RWPE2 (cell line): Measurements from ENCODE around the gene DGKQ.

ENCODE experiments used
- ATAC-seq: fragments of 200-7000 bp; cut with Tn5 transposase; 3 replicates; pipeline ENCODE4 v1.9.1; 2021; ENCODE audit warnings: low read depth
- DNase-seq: peaks from one replicate; pipeline ENCODE4 v3.0.0-alpha.2; 2020; ENCODE audit warnings: low spot score
- H3K27ac ChIP-seq: fragments of 450-650 bp; 2 replicates; pipeline ENCODE4 v1.5.1; 2017; ENCODE audit warnings: mild to moderate bottlenecking; ENCODE audit not compliant: poor library complexity, severe bottlenecking
- H3K27me3 ChIP-seq: fragments of 250-450 bp; sonication (Bioruptor Pico); 2 replicates; pipeline ENCODE4 v1.5.1; 2021; ENCODE audit warnings: mild to moderate bottlenecking, moderate library complexity; ENCODE audit not compliant: insufficient read depth, poor library complexity, severe bottlenecking
- H3K36me3 ChIP-seq: fragments of 250-450 bp; sonication (Bioruptor Pico); 2 replicates; pipeline ENCODE4 v1.5.1; 2020; ENCODE audit warnings: low read depth, mild to moderate bottlenecking, moderate library complexity
- H3K4me1 ChIP-seq: fragments of 250-450 bp; sonication (Bioruptor Pico); 2 replicates; pipeline ENCODE4 v1.5.1; 2021; ENCODE audit warnings: mild to moderate bottlenecking, moderate library complexity; ENCODE audit not compliant: insufficient read depth, poor library complexity, severe bottlenecking
- H3K4me3 ChIP-seq: fragments of 250-450 bp; sonication (Bioruptor Pico); 2 replicates; pipeline ENCODE4 v1.5.1; 2021; ENCODE audit warnings: mild to moderate bottlenecking, moderate library complexity; ENCODE audit not compliant: severe bottlenecking
- H3K9me3 ChIP-seq: fragments of 250-450 bp; sonication (Bioruptor Pico); 2 replicates; pipeline ENCODE4 v1.5.1; 2021; ENCODE audit warnings: mild to moderate bottlenecking, moderate library complexity; ENCODE audit not compliant: severe bottlenecking
- CTCF ChIP-seq: fragments of 450-650 bp; IDR thresholded peaks from one replicate; pipeline ENCODE4 v1.5.1; 2017; ENCODE audit warnings: mild to moderate bottlenecking, moderate library complexity; ENCODE audit not compliant: poor library complexity, severe bottlenecking

The DGKQ gene

DNA sequence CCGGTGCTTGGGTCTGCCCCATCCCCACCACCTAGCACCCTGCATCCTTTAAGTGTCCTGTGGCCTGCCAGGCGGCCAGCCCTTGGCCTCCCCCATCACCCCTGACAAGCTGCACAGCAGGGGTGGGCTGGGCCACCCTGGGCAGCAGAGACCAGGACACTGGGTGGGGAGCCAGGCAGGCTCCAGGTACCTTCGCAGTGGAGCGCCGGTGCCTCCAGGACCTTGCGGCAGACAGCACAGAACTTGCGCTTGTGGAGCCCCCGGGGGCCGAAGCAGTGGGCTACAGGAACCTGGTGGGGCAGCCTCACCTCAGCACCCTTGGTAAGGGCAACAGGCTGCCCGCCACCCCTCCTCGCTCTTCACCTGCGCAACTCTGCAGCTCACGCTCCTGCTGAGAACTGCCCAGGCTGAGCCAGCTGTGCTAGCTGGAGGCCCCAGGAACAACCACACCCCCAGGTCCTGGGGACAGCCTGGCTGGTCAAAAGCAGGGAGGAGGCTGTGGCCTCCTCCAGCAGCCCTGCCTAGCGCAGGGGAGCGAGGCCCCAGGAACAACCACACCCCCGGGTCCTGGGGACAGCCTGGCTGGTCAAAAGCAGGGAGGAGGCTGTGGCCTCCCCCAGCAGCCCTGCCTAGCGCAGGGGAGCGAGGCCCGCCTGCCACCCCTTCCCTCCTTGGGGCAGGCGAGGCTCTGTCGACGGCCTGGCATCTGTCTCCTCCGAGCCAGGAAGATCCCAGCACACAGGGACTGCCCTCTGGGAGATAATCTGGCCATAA is 4.6 kb downstream of the DGKQ start:
- Histone ChIP-seq H3K27me3 (no peaks in the 10 kb centered on the region), H3K4me3 (no peak overlapping the region), H3K9me3 (no peaks in the 10 kb centered on the region), H3K36me3 (no peaks in the 10 kb centered on the region), H3K27ac (no peak overlapping the region), H3K4me1 (no peaks in the 10 kb centered on the region)
- DNase-seq: no peak
- no peak for ATAC-seq
- no peak for TF ChIP-seq CTCF

- H3K4me3 ChIP-seq: no peak overlapping the region
- TF ChIP-seq CTCF: no peak
- H3K27me3 ChIP-seq: no peaks in the 10 kb centered on the region
- no peak overlapping the region for H3K27ac ChIP-seq
- ATAC-seq (no peak), DNase-seq (no peak)
- no peaks in the 10 kb centered on the region for H3K9me3 ChIP-seq
- no peaks in the 10 kb centered on the region for H3K36me3 ChIP-seq
- H3K4me1 ChIP-seq: no peaks in the 10 kb centered on the region
Observed at GRCh38 chr4:968221-968620, 5.1 kb downstream of the DGKQ start.

GRCh38 chr4:967113-968104 is 6.0 kb downstream of the DGKQ start:
- no peak overlapping the region for H3K27ac ChIP-seq
- peaks cover 2% of the 10 kb centered on the region; the same call in 1 of the 2 replicates for H3K36me3 ChIP-seq
- no peaks in the 10 kb centered on the region for H3K4me1 ChIP-seq
- H3K27me3 ChIP-seq: no peaks in the 10 kb centered on the region
- ATAC-seq (no peak), DNase-seq (no peak)
- no peak for TF ChIP-seq CTCF
- no peak overlapping the region for H3K4me3 ChIP-seq
- no peaks in the 10 kb centered on the region for H3K9me3 ChIP-seq

DNA sequence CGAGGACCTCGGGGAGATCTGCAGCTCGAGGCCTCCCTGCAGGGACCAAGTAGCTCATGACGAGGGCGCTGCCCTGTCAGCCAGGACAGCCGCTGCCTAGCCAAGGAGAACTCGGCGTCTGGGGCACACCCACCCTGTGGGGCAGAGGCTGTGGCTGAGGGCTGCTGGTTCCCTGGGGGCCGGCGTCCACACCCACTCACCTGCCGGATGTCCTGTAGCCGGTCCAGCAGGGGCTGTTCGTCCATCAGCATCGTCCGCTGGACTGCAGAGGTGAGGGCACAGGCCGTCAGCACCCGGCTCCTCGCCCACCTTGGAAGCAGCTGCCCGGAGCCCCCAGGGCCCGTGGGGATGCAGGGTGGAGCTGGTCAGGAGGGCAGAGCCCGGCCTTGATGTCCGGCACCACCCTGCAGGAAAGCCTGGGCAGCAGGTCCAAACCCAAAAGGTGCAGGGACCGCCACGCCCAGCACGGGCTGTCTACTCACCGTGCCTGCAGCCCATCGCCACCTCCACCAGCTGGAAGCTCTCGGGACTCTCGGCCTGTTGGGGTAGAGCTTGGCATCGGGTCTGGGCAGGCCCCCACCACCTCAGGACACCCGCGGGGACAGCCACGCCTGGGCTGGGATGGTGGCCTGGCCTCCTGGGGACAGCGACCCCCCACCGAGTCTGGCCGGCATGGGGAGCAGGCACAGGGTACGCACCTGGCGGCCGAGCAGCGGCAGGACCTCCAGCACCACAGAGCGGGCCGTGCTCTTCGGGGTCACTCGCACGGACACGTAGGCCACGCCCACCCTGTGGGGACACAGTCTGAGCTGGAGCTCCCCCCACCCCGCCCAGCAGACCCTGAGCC is 6.9 kb downstream of the DGKQ start:
- no peak for ATAC-seq
- H3K4me1 ChIP-seq: no peaks in the 10 kb centered on the region
- no peak for DNase-seq
- no peak overlapping the region for H3K4me3 ChIP-seq
- no peaks in the 10 kb centered on the region for H3K9me3 ChIP-seq
- no peak overlapping the region for H3K27ac ChIP-seq
- TF ChIP-seq CTCF: no peak
- no peaks in the 10 kb centered on the region for H3K27me3 ChIP-seq
- peaks cover 7% of the 10 kb centered on the region; the same call in 1 of the 2 replicates for H3K36me3 ChIP-seq
